A549 (cell line): Measurements from ENCODE around the gene MRPL11.

Source experiments
- CTCF ChIP-seq: fragments of >200 bp; sonication (Bioruptor Twin); formaldehyde crosslinking; IDR thresholded peaks from 3 replicates; pipeline ENCODE4 v1.5.1; 2016
- EP300 ChIP-seq, 2 experiments: fragments of >200 bp; sonication (Bioruptor Twin); formaldehyde crosslinking; IDR thresholded peaks; 2 replicates in 1 of 2; 3 replicates in 1 of 2; pipeline ENCODE4 v1.6.1; 2016 to 2017
- HDAC2 ChIP-seq: fragments of 200-600 bp; sonication (generic); IDR thresholded peaks from 2 replicates; pipeline ENCODE4 v1.6.1; 2016
- HMGXB4 ChIP-seq: fragments of 250-450 bp; sonication (Bioruptor Pico); IDR thresholded peaks from 2 replicates; pipeline ENCODE4 v1.5.0; 2021; ENCODE audit warnings: mild to moderate bottlenecking, moderate library complexity, borderline replicate concordance
- JUNB ChIP-seq: fragments of >200 bp; sonication (Bioruptor Twin); formaldehyde crosslinking; IDR thresholded peaks from 2 replicates; pipeline ENCODE4 v1.6.1; 2016
- MAZ ChIP-seq: fragments of 150-350 bp; IDR thresholded peaks from 2 replicates; pipeline ENCODE4 v1.6.1; 2014; ENCODE audit warnings: antibody characterized with exemption, low read depth, low read length, borderline replicate concordance
- NFE2L2 ChIP-seq: fragments of 150-350 bp; conservative IDR thresholded peaks from 2 replicates; pipeline ENCODE4 v1.6.1; 2014; ENCODE audit warnings: low read length
- PHF8 ChIP-seq: fragments of 200-600 bp; sonication (generic); IDR thresholded peaks from 2 replicates; pipeline ENCODE4 v1.6.1; 2016; ENCODE audit warnings: low read depth, mild to moderate bottlenecking, antibody characterized with exemption, moderate library complexity, borderline replicate concordance
- POLR2A ChIP-seq: IDR thresholded peaks from 2 replicates; pipeline ENCODE4 v1.6.1; 2012; ENCODE audit warnings: mild to moderate bottlenecking, low read length
- RAD21 ChIP-seq, 2 experiments: fragments of >200 bp in 1 of 2; sonication (Bioruptor Twin) in 1 of 2; formaldehyde crosslinking in 1 of 2; IDR thresholded peaks in 1 of 2; conservative IDR thresholded peaks in 1 of 2; 2 replicates in 1 of 2; 3 replicates in 1 of 2; pipeline ENCODE4 v1.6.1; 2012 to 2018; ENCODE audit warnings: inconsistent platforms in 1 of 2
- RCOR1 ChIP-seq: fragments of 150-350 bp; IDR thresholded peaks from 2 replicates; pipeline ENCODE4 v1.6.1; 2014; ENCODE audit warnings: antibody characterized with exemption, low read length, low read depth
- REST ChIP-seq: fragments of 200-600 bp; sonication (generic); IDR thresholded peaks from 2 replicates; pipeline ENCODE4 v1.6.1; 2016; ENCODE audit warnings: antibody characterized with exemption, mild to moderate bottlenecking, moderate library complexity
- ZC3H11A ChIP-seq: fragments of 450-650 bp; IDR thresholded peaks from 2 replicates; pipeline ENCODE4 v1.6.1; 2014; ENCODE audit warnings: antibody characterized with exemption, mild to moderate bottlenecking

- TF ChIP-seq CTCF, result no peak
- no peak for TF ChIP-seq ZC3H11A
- no peak for TF ChIP-seq PHF8
- TF ChIP-seq REST, result no peak
- TF ChIP-seq JUNB, result no peak
- TF ChIP-seq MAZ, result no peak
- no peak for TF ChIP-seq NFE2L2
- TF ChIP-seq POLR2A, result no peak
- no peak for TF ChIP-seq EP300 (IDR thresholded peaks at IDR 0.05)
- no peak for TF ChIP-seq RAD21 (conservative IDR thresholded peaks at IDR 0.05 in 1 of 2, IDR thresholded peaks at IDR 0.05 in 1 of 2)
- TF ChIP-seq HMGXB4, result no peak
- no peak for TF ChIP-seq RCOR1
- no peak for TF ChIP-seq HDAC2
These were observed 8.4 kb upstream of the MRPL11 start for GRCh38 chr11:66447012-66447411.
